Smooth muscle cell (in vitro differentiated cells): ENCODE measurements around the gene SPOCK2. TPM values are rescaled to one million over a fixed set of nuclear protein-coding genes. Genes with fewer than 3 reads are reported as not detected.

ENCODE experiments used
- DNase-seq: peaks from one replicate; lab custom pipeline; 2025; ENCODE audit not compliant: unreplicated experiment; lab: John Stamatoyannopoulos, UW
- H2AFZ ChIP-seq: fragments of 200-600 bp; sonication (generic); 2 replicates; pipeline ENCODE4 v1.6.0; 2016; ENCODE audit warnings: antibody characterized with exemption, low read depth, mild to moderate bottlenecking
- H3F3A ChIP-seq: fragments of 200-600 bp; sonication (generic); 2 replicates; pipeline ENCODE4 v1.6.0; 2017; ENCODE audit warnings: antibody characterized with exemption, low read depth
- H3K27ac ChIP-seq: fragments of 200-600 bp; sonication (generic); 2 replicates; pipeline ENCODE4 v1.5.1; 2016; ENCODE audit warnings: low read depth, mild to moderate bottlenecking
- H3K27me3 ChIP-seq: fragments of 200-600 bp; sonication (generic); 2 replicates; pipeline ENCODE4 v1.6.1; 2016; ENCODE audit warnings: low read depth, mild to moderate bottlenecking
- H3K36me3 ChIP-seq: fragments of 200-600 bp; sonication (generic); 2 replicates; pipeline ENCODE4 v1.5.1; 2016; ENCODE audit warnings: low read depth
- H3K4me1 ChIP-seq: fragments of 200-600 bp; sonication (generic); 2 replicates; pipeline ENCODE4 v1.5.1; 2016; ENCODE audit warnings: low read depth
- H3K4me2 ChIP-seq: fragments of 200-600 bp; sonication (generic); 2 replicates; pipeline ENCODE4 v1.6.0; 2016; ENCODE audit warnings: mild to moderate bottlenecking
- H3K4me3 ChIP-seq: fragments of 200-600 bp; sonication (generic); 2 replicates; pipeline ENCODE4 v1.5.1; 2016; ENCODE audit warnings: mild to moderate bottlenecking
- H3K79me2 ChIP-seq: fragments of 200-600 bp; sonication (generic); 2 replicates; pipeline ENCODE4 v1.6.0; 2016; ENCODE audit warnings: low read depth, mild to moderate bottlenecking
- H3K9ac ChIP-seq: fragments of 200-600 bp; sonication (generic); 2 replicates; pipeline ENCODE4 v1.6.0; 2016; ENCODE audit warnings: low read depth
- H3K9me3 ChIP-seq: fragments of 200-600 bp; sonication (generic); replicated peaks from 2 replicates; pipeline ENCODE4 v1.5.1; 2016; ENCODE audit warnings: low read depth
- H4K20me1 ChIP-seq: fragments of 200-600 bp; sonication (generic); 2 replicates; pipeline ENCODE4 v1.6.0; 2016; ENCODE audit warnings: low read depth
- CTCF ChIP-seq: fragments of 200-600 bp; sonication (generic); IDR thresholded peaks from 2 replicates; pipeline ENCODE4 v1.5.1; 2017; ENCODE audit warnings: borderline replicate concordance, mild to moderate bottlenecking, antibody characterized with exemption; ENCODE audit not compliant: insufficient read depth, poor library complexity, severe bottlenecking
- WGBS: methylation state at CpG from one replicate; pipeline ENCODE4 v1.1.7; 2016; ENCODE audit warnings: low lambda C conversion rate; 5-methylcytosine and 5-hydroxymethylcytosine counted together
- polyA plus RNA-seq: library from polyadenylated mRNA; unstranded; fragments of >200 nt; fragmentation: Nextera tagmentation; extraction: Ambion mirVana; gene quantifications from 2 replicates; pipeline ENCODE4 v1.2.1, GENCODE V29; 2016
- total RNA-seq: library from RNA; depleted of rRNA; stranded (reverse); fragments of >200 nt; gene quantifications from 2 replicates; pipeline ENCODE4 v1.2.3, GENCODE V29; 2014

The SPOCK2 gene
- total and polyA plus RNA-seq, 2 experiments from 2014 or later = 1.1 TPM; not detected in 1

DNA sequence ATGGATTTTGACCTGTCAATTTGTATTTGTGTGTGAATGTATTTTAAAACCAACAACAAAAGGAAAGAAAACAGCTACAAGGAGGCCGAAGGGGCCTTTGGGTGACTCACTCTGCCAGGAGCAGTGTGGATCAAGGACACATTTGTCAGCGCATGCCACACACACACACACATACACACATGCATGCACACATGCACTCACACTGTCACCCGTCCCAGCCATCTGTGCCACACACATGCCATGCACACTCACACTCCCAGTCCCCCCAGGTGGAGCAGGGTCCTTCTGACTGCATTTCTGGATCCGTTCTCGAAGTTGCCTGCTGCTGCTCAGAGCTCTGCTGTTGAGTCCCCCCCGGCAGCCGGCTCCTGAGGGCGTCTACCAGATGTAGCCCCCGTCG, 26.0 kb downstream of the SPOCK2 start:
- no peak overlapping the region for H3K9ac ChIP-seq
- no peak for TF ChIP-seq CTCF
- no peaks in the 10 kb centered on the region for H3K4me1 ChIP-seq
- H3K4me2 ChIP-seq = no peak overlapping the region
- over 99% methylated on average over 10 of the region's 10 CpGs for WGBS
- no peak overlapping the region for H3K27ac ChIP-seq
- no peaks in the 10 kb centered on the region for H3K27me3 ChIP-seq
- H2AFZ ChIP-seq = no peak overlapping the region
- no peaks in the 10 kb centered on the region for H3K9me3 ChIP-seq
- no peak for DNase-seq
- no peaks in the 10 kb centered on the region for H3F3A ChIP-seq
- no peak overlapping the region for H3K4me3 ChIP-seq
- H3K79me2 ChIP-seq = no peaks in the 10 kb centered on the region
- H4K20me1 ChIP-seq = no peaks in the 10 kb centered on the region
- H3K36me3 ChIP-seq = no peaks in the 10 kb centered on the region

- no peak for DNase-seq
- 95% methylated on average over 9 of the region's 9 CpGs for WGBS
- Histone ChIP-seq H3K27ac (no peak overlapping the region), H3K9me3 (no peaks in the 10 kb centered on the region), H2AFZ (no peak overlapping the region), H3K36me3 (no peaks in the 10 kb centered on the region), H3K27me3 (no peaks in the 10 kb centered on the region), H4K20me1 (no peaks in the 10 kb centered on the region), H3K79me2 (no peaks in the 10 kb centered on the region), H3K9ac (no peak overlapping the region), H3K4me3 (no peak overlapping the region), H3K4me2 (no peak overlapping the region), H3K4me1 (no peaks in the 10 kb centered on the region), H3F3A (no peaks in the 10 kb centered on the region)
- no peak for TF ChIP-seq CTCF
These were observed 26.4 kb downstream of the SPOCK2 start for GRCh38 chr10:72061930-72062329.

- H3K9me3 ChIP-seq = no peaks in the 10 kb centered on the region
- H3K27ac ChIP-seq = no peak overlapping the region
- H3K4me2 ChIP-seq = no peak overlapping the region
- no peak for TF ChIP-seq CTCF
- no peak overlapping the region for H3K9ac ChIP-seq
- no peaks in the 10 kb centered on the region for H3K4me1 ChIP-seq
- H4K20me1 ChIP-seq = no peaks in the 10 kb centered on the region
- H2AFZ ChIP-seq = no peak overlapping the region
- H3K36me3 ChIP-seq = no peaks in the 10 kb centered on the region
- H3F3A ChIP-seq = no peaks in the 10 kb centered on the region
- no peaks in the 10 kb centered on the region for H3K79me2 ChIP-seq
- no peaks in the 10 kb centered on the region for H3K27me3 ChIP-seq
- 70% methylated on average over 5 of the region's 5 CpGs for WGBS
- no peak overlapping the region for H3K4me3 ChIP-seq
- no peak for DNase-seq
These were observed 26.9 kb downstream of the SPOCK2 start for GRCh38 chr10:72061491-72061890.

GRCh38 chr10:72059843-72060822, 28.2 kb downstream of the SPOCK2 start:
- Histone ChIP-seq H3K79me2 (no peaks in the 10 kb centered on the region), H3K9ac (no peak overlapping the region), H3K36me3 (no peaks in the 10 kb centered on the region), H3K27me3 (no peaks in the 10 kb centered on the region), H3K4me1 (no peaks in the 10 kb centered on the region), H4K20me1 (no peaks in the 10 kb centered on the region), H3F3A (no peaks in the 10 kb centered on the region), H3K9me3 (no peaks in the 10 kb centered on the region), H3K4me2 (no peak overlapping the region), H3K27ac (no peak overlapping the region), H3K4me3 (no peak overlapping the region), H2AFZ (no peak overlapping the region)
- WGBS = 85% methylated on average over 18 of the region's 19 CpGs
- no peak for TF ChIP-seq CTCF
- no peak for DNase-seq
